GM18526 (cell line): Measurements from ENCODE around the gene STK39.

Experiments
- POLR2A ChIP-seq: IDR thresholded peaks from 3 replicates; pipeline ENCODE4 v1.6.1; 2011; ENCODE audit not compliant: insufficient read length; ENCODE audit errors: extremely low read depth

The STK39 gene

DNA sequence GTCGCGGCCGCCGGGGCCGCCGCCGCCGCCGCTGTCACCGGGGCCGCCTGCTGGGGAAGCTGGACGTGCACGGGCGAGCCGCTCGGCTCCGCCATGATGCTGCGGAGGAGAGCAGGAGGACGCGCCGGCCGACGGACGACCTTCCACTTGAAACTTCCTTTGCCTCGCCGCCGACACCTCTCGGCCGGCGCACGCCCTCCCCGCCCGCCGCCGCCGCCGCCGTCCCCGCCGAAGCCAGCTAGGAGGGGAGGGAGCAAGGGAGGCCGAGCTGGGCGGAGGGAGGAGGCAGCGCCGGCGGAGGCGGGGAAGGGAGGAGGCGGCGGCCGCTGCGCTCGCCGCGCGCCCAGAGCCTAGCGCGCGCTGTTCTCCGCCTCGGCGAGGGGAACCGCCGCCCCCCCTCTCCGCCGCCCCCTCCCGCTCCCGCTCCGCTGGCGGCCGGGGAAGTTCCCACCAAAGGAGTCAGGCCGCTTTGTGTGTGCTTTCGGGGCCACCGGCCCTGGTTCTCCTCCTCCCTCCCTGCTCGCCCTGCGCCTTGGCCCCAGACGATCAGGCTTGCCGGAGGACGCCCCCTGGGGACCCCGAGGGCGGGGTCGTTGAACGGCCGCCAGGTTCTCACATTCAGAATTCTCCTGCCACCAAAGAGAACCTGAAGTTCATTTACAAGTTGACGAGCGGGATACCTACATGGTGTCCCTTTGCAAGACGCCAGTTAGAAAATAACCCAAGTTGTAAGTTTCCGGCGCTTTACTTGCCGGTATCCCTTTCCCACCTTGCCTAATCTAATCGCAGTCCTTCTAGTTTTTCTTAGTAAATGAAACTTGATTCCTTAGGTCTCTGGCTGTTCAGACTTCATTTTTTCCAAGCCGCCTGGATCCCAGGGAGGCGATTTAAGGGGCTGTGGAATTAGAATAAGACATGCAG, at the start of gene STK39:
Gene STK39 (minus strand): TSS at position 255 of the 921 bp plus-strand sequence. CDS start 160 bp downstream, at position 95.
- TF ChIP-seq POLR2A, result no peak

DNA sequence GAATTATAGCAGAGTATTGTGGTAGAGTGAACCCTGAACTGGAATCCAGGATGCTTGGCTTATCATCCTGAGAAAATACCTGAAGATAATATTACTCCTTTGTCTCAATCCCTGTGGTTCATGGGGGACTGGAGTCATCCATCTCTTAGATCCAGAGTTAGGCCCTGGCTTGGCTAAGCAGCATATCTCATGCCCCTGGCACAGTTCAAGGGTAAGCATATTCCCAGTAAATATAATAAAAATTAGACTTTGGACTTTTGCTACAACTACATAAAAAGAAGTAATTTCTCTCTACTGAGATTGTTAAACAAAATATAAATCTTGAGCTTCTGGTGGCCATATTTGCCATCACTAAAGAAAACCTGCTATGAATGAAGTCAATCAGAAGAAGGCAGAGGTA, 47.7 kb upstream of the STK39 start:
- no peak for TF ChIP-seq POLR2A

DNA sequence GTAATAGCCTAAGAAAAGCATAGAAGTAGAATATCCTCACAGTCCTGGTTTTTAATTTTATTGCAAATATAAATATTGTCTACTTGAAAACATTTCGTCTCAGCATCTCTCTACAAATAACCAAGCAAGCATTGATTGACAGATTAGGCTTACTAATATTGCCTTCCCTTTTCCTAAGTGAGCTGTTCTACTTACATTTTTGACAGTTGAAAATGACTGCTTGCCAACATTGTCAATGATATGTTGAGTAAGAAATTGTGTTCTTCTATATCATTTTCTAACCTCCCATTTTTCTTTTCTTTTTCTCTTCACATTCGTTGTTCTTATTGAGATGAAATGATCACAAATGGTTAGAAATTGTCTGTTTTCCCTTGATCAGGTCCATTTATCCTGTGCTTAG, 47.0 kb upstream of the STK39 start:
- TF ChIP-seq POLR2A, result no peak

DNA sequence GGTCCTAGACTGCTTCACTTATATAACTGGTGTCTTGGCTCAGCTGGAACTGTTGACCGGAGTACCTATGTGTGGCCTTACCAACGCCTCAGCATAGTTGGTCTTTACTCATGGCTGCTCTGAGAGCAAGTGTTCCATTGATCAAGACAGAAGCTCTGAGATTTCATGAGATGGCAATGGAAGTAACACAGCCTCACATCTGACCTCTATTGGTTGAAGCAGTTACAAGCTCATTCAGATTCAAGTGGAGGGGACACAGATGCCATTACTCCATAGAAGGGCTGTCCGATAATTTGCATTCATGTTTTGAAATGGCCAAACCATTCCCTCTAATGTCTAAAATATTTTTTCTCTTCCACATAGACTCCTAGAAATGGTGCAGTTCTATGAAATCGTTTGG, 46.4 kb upstream of the STK39 start:
- TF ChIP-seq POLR2A, result no peak

DNA sequence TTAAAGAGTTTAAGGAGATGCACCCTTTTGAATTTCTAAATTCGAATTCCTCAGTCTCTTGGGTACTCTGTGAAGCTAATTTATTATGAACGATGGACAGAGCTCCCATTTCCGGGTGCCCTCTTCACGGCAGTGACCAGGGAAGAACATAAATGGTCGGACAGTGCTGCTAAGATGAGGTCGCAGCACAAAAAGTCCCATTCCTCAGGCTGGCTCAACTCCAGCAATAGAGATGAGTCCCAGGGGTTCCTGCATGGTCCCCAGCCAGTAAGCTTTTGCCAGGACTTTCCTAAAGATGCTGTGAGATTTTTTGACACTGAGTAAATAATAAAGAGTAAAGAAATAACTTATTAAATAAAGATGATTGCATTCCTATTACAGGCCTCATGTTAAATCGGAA, 43.0 kb upstream of the STK39 start:
- TF ChIP-seq POLR2A, result no peak

DNA sequence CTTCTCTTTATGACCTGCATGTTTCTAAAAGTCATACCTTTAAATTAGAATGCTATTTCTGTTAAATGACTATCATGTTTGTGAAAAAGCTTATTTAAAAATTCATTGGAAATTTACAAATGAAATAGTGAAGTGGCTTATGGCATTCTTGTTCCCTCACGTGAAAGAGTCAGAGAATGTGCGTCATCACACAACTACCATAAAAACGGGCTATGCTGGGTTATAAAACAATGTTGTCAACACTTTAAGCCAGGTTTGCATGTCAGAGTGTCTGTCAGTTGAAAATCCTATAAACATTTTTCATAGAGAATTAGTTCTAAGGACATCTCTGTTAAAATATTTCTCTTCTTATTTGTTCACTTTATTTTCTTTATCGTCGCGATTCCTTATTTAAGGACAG, 42.5 kb upstream of the STK39 start:
- TF ChIP-seq POLR2A, result no peak

DNA sequence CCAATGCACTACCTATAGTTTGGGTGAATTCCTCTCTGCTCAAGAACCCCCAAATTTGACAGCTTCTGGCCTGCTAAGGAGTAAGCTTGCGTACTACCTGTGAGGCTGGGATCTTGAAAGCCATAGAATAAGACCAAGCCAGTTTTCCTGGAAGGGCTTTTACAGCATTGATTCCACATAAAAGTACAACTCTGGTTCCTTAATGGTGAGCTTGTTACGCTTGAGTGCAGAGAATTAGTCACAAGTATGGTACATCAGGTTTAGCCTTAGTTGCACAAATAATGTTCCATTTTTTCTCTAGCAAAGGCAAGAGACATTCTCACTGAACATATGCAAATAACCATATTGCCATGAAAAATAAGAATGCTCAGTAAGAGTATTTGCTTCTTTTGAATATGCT, 39.1 kb upstream of the STK39 start:
- TF ChIP-seq POLR2A, result no peak

DNA sequence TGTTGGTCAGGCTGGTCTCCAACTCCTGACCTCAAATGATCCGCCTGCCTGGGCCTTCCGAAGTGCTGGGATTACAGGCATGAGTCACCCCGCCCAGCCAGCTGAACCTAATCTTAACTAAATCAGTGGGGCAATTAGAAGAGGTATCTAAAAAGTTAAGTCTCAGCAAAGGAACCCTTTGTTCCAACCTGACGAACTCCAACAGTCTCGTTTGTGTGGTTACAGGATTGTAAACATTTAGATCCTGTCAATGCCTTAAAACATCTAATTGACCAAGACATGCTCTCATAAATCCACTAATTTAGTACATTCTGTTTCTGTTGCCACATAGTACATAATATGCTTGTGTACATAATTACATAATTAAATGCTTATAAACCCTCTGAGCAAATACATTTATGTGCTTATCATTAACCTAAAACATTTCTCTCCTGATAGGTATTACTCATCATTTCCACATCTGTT, 31.1 kb upstream of the STK39 start:
- TF ChIP-seq POLR2A, result no peak

DNA sequence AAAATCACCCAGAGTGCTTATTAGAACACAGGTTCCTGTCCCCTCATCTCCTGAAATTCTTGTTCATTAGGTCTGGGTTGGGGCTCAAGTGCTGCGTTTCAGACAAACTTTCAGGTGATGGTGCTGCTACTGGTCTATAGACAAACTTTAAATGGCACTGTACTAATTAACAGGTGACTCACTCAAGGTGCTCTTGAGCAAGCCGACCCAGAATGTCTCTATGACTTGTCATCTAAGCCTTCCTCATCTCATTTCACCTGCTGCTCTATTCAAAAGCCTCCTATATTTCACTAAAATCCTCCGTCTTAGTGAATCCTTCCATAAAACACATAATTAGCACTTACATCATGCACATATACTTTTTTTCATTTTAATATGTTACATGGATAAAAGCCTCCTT, 29.9 kb upstream of the STK39 start:
- TF ChIP-seq POLR2A, result no peak

DNA sequence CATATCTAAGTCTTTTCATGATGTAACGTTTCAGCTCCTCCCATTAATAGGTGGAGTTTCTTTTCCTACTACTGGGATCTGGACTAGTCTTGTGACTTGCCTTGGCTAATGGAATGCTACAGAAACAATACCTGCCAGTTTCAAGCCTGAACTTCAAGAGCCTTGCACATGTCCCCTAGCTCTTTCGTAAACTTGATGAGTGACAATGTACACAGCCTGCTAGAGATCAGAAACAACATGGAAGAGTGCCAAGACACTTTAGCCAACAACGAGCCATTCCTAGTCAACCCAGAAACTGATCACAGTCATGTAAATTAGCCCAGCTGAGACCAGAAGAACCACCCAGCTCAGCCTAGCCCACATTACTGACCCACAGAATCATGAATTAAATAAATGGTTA, 24.8 kb upstream of the STK39 start:
- no peak for TF ChIP-seq POLR2A

DNA sequence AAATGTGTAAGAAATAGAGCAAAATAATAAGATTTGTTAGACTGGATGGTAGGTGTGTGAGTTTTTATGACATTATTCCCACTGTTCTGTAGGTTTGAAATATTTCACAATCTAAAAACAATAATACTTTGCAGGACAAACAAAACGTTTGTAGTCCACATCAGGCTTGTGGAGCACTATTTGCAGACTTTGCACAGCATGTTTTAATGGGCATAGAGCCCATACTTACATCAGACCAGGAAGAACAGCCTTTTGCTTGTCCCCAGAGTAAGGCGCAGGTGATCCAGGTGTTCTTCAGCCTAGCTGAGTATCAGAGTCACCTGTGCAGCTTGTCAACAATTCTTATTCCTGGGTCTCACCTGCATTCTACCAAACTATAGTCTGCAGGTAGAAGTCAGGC, 9.1 kb upstream of the STK39 start:
- TF ChIP-seq POLR2A, result no peak

DNA sequence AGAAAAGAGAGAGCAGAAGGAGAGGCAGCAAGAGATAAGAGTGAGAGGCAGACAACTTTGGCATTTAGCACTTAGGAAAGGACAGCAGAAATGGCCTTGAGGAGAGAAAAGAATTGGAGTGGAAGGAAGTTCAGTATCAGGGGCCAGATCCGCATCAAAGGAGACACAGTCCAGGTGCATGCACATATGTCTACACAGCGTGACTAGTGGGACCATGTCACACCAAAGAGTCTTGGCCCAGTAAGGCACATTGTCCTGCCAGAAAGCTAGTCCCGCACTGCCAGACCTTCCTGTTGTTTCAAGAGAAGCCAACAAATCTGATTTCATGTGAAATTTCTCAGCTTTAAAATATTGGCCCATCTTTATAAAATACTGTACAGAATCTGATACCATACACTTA, 8.5 kb upstream of the STK39 start:
- no peak for TF ChIP-seq POLR2A

DNA sequence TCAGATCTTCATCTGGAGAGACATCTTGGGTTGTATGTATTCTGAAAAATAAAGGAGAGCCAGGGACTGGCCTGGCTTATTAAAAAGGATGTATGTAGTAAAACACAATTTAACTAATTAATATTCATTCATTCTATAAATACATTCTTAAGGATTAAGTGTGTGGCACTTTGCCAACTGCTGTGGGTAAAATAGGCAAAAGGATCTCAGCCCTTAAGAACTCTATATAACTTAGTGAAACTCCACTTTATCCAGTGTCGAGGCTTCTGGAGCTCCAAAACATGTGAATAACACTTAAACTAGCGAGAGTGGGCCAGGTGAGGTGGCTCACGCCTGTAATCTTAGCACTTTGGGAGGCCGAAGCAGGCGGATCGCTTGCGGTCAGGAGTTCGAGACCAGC, 7.7 kb upstream of the STK39 start:
- no peak for TF ChIP-seq POLR2A

DNA sequence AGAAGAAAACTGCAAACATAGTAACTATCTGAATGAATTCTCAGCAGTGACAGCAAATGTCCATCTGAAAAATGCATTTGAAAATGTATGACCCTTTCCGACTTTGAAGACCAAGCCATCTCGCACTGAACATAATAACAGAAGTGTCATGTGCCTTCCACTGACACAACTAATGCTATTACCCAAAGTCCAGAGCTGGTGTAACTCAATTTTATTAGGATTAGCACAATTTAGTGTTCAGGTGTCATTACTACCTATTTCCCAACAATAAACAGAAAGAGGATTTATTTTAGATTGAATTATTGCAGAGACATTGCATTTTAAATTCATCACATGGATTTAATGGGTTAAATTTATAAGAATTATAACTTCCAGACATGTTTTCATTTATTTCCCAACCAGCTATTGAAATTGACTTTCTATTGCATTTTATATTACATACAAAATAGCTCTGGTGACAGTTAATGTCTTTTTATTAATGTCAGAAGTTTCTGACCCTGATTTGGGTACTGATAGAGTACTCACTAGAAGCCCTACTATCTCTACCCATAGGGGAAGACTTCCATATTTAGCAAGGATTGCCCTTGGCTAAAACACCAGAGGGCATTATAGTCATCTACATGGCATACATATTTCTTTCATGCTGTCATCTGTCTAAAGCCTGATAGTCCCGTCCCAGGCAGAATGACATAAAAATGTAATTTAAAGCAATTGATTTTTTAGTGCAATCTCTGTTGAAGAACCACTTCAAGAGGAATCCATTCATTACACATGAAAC, 7.0 kb upstream of the STK39 start:
- no peak for TF ChIP-seq POLR2A

DNA sequence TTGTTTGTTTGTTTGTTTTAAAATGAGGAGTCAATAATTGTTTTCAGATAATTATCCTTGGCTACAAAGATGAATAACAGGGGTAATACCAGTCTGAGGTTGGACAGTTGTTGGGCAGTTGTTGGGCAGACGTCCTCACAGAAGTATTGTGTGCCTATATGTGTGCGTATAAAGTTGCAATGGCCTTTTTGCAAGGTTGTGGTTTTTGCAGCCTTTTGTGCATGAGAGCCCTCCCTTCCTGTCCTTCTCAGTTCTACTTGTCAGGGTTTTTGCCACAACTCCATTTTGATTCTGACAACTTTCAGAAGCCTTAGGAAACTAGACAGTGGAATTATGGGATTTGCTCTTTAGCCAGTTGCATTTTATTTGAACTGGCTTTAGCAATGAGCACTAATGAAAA, 6.0 kb upstream of the STK39 start:
- no peak for TF ChIP-seq POLR2A

DNA sequence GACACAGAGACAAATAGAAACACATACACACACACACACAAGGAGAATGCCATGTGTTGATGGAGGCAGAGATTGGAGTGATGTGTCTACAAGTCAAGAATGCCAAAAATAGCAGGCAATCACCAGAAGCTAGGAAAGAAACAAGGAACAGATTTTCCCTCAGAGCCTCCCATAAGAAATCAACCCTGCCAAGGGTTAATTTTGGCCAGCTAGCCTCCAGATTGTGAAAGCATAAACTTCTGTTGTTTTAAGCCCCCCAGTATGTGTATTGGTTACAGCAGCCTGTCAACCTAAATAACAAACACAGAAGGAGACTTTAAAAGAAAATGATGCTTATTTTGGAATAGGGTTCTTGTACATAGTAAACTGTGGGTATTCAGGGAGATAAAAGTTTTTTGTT, 5.6 kb upstream of the STK39 start:
- TF ChIP-seq POLR2A, result no peak
